Measurements from ENCODE around the gene CACNA2D3. TPM values are rescaled to one million over a fixed set of nuclear protein-coding genes. Genes with fewer than 3 reads are reported as not detected.

The CACNA2D3 gene
- total RNA-seq, 4 donors from 2014 or later: 0.83 to 5.0 (median 2.5) TPM

- Histone ChIP-seq H3K27me3 (no peaks in the 10 kb centered on the region), H3K27ac (no peak overlapping the region), H3K4me3 (no peak overlapping the region), H3K9me3 (no peaks in the 10 kb centered on the region), H3K36me3 (no peaks in the 10 kb centered on the region), H3K4me1 (no peaks in the 10 kb centered on the region)
- intact Hi-C loops (cut with DNase I; ENCODE audit: low total_unique reads): no loop called here
- DNase-seq: no peak
- TF ChIP-seq CTCF (IDR thresholded peaks at IDR 0.05): no peak
- TF ChIP-seq POLR2A (IDR thresholded peaks at IDR 0.05): no peak
These were observed 796.2 kb downstream of the CACNA2D3 start for GRCh38 chr3:54918516-54918915.

GRCh38 chr3:54928046-54928770 lies 805.9 kb downstream of the CACNA2D3 start, which contains the start of gene LRTM1:
Gene LRTM1, minus strand, starts transcription at chr3:54928059. Its CDS starts 148 bp downstream, at chr3:54927911.
- H3K36me3 ChIP-seq: no peaks in the 10 kb centered on the region
- no peak within 1 kb of the TSS for H3K27ac ChIP-seq
- H3K4me1 ChIP-seq: no peaks in the 10 kb centered on the region
- H3K9me3 ChIP-seq: no peaks in the 10 kb centered on the region
- intact Hi-C loops (cut with DNase I; ENCODE audit: low total_unique reads): no loop called here
- TF ChIP-seq CTCF (IDR thresholded peaks at IDR 0.05) (no peak), POLR2A (IDR thresholded peaks at IDR 0.05) (no peak)
- DNase-seq: no peak
- no peaks in the 10 kb centered on the region for H3K27me3 ChIP-seq
- no peak within 1 kb of the TSS for H3K4me3 ChIP-seq

GRCh38 chr3:54931182-54931581 lies 808.8 kb downstream of the CACNA2D3 start:
- H3K4me1 ChIP-seq: no peaks in the 10 kb centered on the region
- no peak for DNase-seq
- TF ChIP-seq POLR2A (IDR thresholded peaks at IDR 0.05) (no peak), CTCF (IDR thresholded peaks at IDR 0.05) (no peak)
- H3K27me3 ChIP-seq: no peaks in the 10 kb centered on the region
- no peaks in the 10 kb centered on the region for H3K9me3 ChIP-seq
- no peak overlapping the region for H3K27ac ChIP-seq
- H3K4me3 ChIP-seq: no peak overlapping the region
- intact Hi-C loops (cut with DNase I; ENCODE audit: low total_unique reads): no loop called here
- H3K36me3 ChIP-seq: no peaks in the 10 kb centered on the region

- Histone ChIP-seq H3K27ac (no peak overlapping the region), H3K36me3 (no peaks in the 10 kb centered on the region), H3K9me3 (no peaks in the 10 kb centered on the region), H3K4me1 (no peaks in the 10 kb centered on the region), H3K4me3 (no peak overlapping the region), H3K27me3 (no peaks in the 10 kb centered on the region)
- no peak for DNase-seq
- intact Hi-C loops (cut with DNase I; ENCODE audit: low total_unique reads): no loop called here
- TF ChIP-seq CTCF (IDR thresholded peaks at IDR 0.05) (no peak), POLR2A (IDR thresholded peaks at IDR 0.05) (no peak)
These were observed 810.3 kb downstream of the CACNA2D3 start for GRCh38 chr3:54932606-54933005.

- Histone ChIP-seq H3K36me3 (no peaks in the 10 kb centered on the region), H3K27me3 (no peaks in the 10 kb centered on the region), H3K27ac (no peak overlapping the region), H3K9me3 (no peaks in the 10 kb centered on the region), H3K4me3 (no peak overlapping the region), H3K4me1 (no peaks in the 10 kb centered on the region)
- intact Hi-C loops (cut with DNase I; ENCODE audit: low total_unique reads): no loop called here
- no peak for DNase-seq
- TF ChIP-seq POLR2A (IDR thresholded peaks at IDR 0.05) (no peak), CTCF (IDR thresholded peaks at IDR 0.05) (no peak)
These were observed 813.5 kb downstream of the CACNA2D3 start for GRCh38 chr3:54935869-54936268.

Measured in uterus (tissue), 4 donors.